WTC11 (cell line): Measurements from ENCODE around the gene KIAA1671. TPM values are rescaled to one million over a fixed set of nuclear protein-coding genes. Genes with fewer than 3 reads are reported as not detected.

Experiments used
- ATAC-seq: fragments of 200-7000 bp; cut with Tn5 transposase; 2 replicates; pipeline ENCODE4 v1.10.0; 2021; ENCODE audit warnings: mild to moderate bottlenecking, moderate library complexity
- CTCF ChIA-PET: fragments of 300-600 bp; sonication (Branson Sonifier 250); formaldehyde crosslinking; loops from one replicate; lab custom pipeline; 2021; ENCODE audit warnings: antibody characterized with exemption; lab: Charles Lee
- POLR2A ChIA-PET: fragments of 350-600 bp; sonication (Branson Sonifier 250); formaldehyde crosslinking; loops from one replicate; lab custom pipeline; 2021; ENCODE audit warnings: antibody characterized with exemption; lab: Charles Lee
- DNase-seq: peaks from one replicate; pipeline ENCODE4 v3.0.0; 2021; ENCODE audit warnings: low spot score
- H3K27ac Mint-ChIP-seq: 2 replicates; pipeline ENCODE4 v1.8.0; 2021; ENCODE audit warnings: mixed read lengths
- H3K27me3 Mint-ChIP-seq: 2 replicates; pipeline ENCODE4 v1.8.0; 2021; ENCODE audit warnings: low read depth, mild to moderate bottlenecking, moderate library complexity, mixed read lengths
- H3K36me3 Mint-ChIP-seq: 2 replicates; pipeline ENCODE4 v1.8.0; 2021; ENCODE audit warnings: mixed read lengths
- H3K4me1 Mint-ChIP-seq: 2 replicates; pipeline ENCODE4 v1.8.0; 2022; ENCODE audit warnings: mixed read lengths
- H3K4me3 Mint-ChIP-seq: 2 replicates; pipeline ENCODE4 v1.8.0; 2021; ENCODE audit warnings: mild to moderate bottlenecking, moderate library complexity, mixed read lengths
- H3K9me3 Mint-ChIP-seq: 2 replicates; pipeline ENCODE4 v1.8.0; 2021; ENCODE audit warnings: mixed read lengths
- AFF4 ChIP-seq: sonication (generic); formaldehyde crosslinking; IDR thresholded peaks from 2 replicates; pipeline ENCODE4 v1.8.1; 2023; ENCODE audit warnings: mild to moderate bottlenecking, missing genetic modification reagents, borderline replicate concordance
- ARID4B ChIP-seq: sonication (generic); formaldehyde crosslinking; IDR thresholded peaks from 2 replicates; pipeline ENCODE4 v1.8.0; 2023; ENCODE audit warnings: missing genetic modification reagents, mild to moderate bottlenecking, borderline replicate concordance
- EMX1 ChIP-seq: fragments of 250-450 bp; sonication (Bioruptor Pico); IDR thresholded peaks from 2 replicates; pipeline ENCODE4 v1.8.0; 2021; ENCODE audit warnings: mild to moderate bottlenecking
- ERG ChIP-seq: fragments of 250-450 bp; sonication (Bioruptor Pico); IDR thresholded peaks from 2 replicates; pipeline ENCODE4 v1.8.0; 2021; ENCODE audit warnings: mild to moderate bottlenecking
- FOXK1 ChIP-seq: sonication (generic); formaldehyde crosslinking; IDR thresholded peaks from 2 replicates; pipeline ENCODE4 v1.8.0; 2022; ENCODE audit warnings: mild to moderate bottlenecking, moderate library complexity, missing genetic modification reagents
- NFYB ChIP-seq: sonication (generic); formaldehyde crosslinking; conservative IDR thresholded peaks from 2 replicates; pipeline ENCODE4 v1.8.0; 2022; ENCODE audit warnings: low read depth, missing genetic modification reagents
- OVOL2 ChIP-seq: fragments of 250-450 bp; sonication (Bioruptor Pico); IDR thresholded peaks from 2 replicates; pipeline ENCODE4 v1.9.0; 2021; ENCODE audit warnings: mild to moderate bottlenecking, borderline replicate concordance
- PRDM15 ChIP-seq: sonication (generic); formaldehyde crosslinking; IDR thresholded peaks from 2 replicates; pipeline ENCODE4 v1.8.0; 2022; ENCODE audit warnings: missing genetic modification reagents
- SP1 ChIP-seq: sonication (generic); formaldehyde crosslinking; conservative IDR thresholded peaks from 2 replicates; pipeline ENCODE4 v1.8.1; 2022; ENCODE audit warnings: missing genetic modification reagents
- ZBTB21 ChIP-seq: sonication (generic); formaldehyde crosslinking; IDR thresholded peaks from 2 replicates; pipeline ENCODE4 v1.8.1; 2023; ENCODE audit warnings: mild to moderate bottlenecking, missing genetic modification reagents, borderline replicate concordance
- ZNF232 ChIP-seq: sonication (generic); formaldehyde crosslinking; IDR thresholded peaks from 2 replicates; pipeline ENCODE4 v1.8.0; 2022; ENCODE audit warnings: mild to moderate bottlenecking, missing genetic modification reagents
- ZNF263 ChIP-seq: sonication (generic); formaldehyde crosslinking; IDR thresholded peaks from 2 replicates; pipeline ENCODE4 v1.8.1; 2022; ENCODE audit warnings: low read depth, mild to moderate bottlenecking, moderate library complexity, missing genetic modification reagents
- ZNF281 ChIP-seq: sonication (generic); formaldehyde crosslinking; IDR thresholded peaks from 2 replicates; pipeline ENCODE4 v1.8.0; 2023; ENCODE audit warnings: mild to moderate bottlenecking, missing genetic modification reagents
- ZNF532 ChIP-seq: fragments of 250-450 bp; sonication (Bioruptor Pico); IDR thresholded peaks from 2 replicates; pipeline ENCODE4 v1.9.0; 2021; ENCODE audit warnings: mild to moderate bottlenecking, borderline replicate concordance
- total RNA-seq: library from RNA; stranded (reverse); gene quantifications from 3 replicates; pipeline ENCODE4 v1.2.3, GENCODE V29; 2021

Gene KIAA1671
- total RNA-seq, 1 experiment from 2014 or later = 26.0 TPM

GRCh38 chr22:25021409-25021808 lies 68.9 kb downstream of the KIAA1671 start:
- ChIA-PET CTCF (interaction anchor here (0.6 to 0.9 kb wide), 2 partner anchors 28 to 52 kb away, joined by 3 to 4 read pairs; no protein-coding TSS in a partner anchor), POLR2A (interaction anchor here (0.6 kb wide), 1 partner anchor 9 kb away, joined by 4 read pairs; no protein-coding TSS in a partner anchor)
- Mint-ChIP-seq H3K4me1 (peaks cover 13% of the 10 kb centered on the region), H3K9me3 (peaks cover 8% of the 10 kb centered on the region), H3K27ac (no peak overlapping the region), H3K4me3 (no peak overlapping the region), H3K36me3 (peaks cover 8% of the 10 kb centered on the region), H3K27me3 (no peaks in the 10 kb centered on the region)
- no peak for ATAC-seq
- no peak for DNase-seq
- TF ChIP-seq EMX1 = no peak
- no peak for TF ChIP-seq PRDM15
- TF ChIP-seq ZNF532 = no peak
- no peak for TF ChIP-seq ZBTB21 (CRISPR knock-in tag)
- TF ChIP-seq AFF4 (CRISPR knock-in tag) = no peak
- TF ChIP-seq SP1 (CRISPR knock-in tag) = no peak
- no peak for TF ChIP-seq ZNF281 (CRISPR knock-in tag)
- TF ChIP-seq ERG (CRISPR knock-in tag) = no peak
- TF ChIP-seq ZNF232 (CRISPR knock-in tag) = no peak
- no peak for TF ChIP-seq FOXK1 (CRISPR knock-in tag)
- no peak for TF ChIP-seq ARID4B (CRISPR knock-in tag)
- no peak for TF ChIP-seq NFYB (CRISPR knock-in tag)
- TF ChIP-seq ZNF263 (CRISPR knock-in tag) = no peak
- TF ChIP-seq OVOL2 (CRISPR knock-in tag) = no peak
